ENCODE data around the gene ABHD4.
"Not testable (repeated sequence)": the region's sequence is repeated elsewhere in the genome, so short reads cannot be mapped to it uniquely, and the experiment has no call there.

Gene ABHD4

DNA sequence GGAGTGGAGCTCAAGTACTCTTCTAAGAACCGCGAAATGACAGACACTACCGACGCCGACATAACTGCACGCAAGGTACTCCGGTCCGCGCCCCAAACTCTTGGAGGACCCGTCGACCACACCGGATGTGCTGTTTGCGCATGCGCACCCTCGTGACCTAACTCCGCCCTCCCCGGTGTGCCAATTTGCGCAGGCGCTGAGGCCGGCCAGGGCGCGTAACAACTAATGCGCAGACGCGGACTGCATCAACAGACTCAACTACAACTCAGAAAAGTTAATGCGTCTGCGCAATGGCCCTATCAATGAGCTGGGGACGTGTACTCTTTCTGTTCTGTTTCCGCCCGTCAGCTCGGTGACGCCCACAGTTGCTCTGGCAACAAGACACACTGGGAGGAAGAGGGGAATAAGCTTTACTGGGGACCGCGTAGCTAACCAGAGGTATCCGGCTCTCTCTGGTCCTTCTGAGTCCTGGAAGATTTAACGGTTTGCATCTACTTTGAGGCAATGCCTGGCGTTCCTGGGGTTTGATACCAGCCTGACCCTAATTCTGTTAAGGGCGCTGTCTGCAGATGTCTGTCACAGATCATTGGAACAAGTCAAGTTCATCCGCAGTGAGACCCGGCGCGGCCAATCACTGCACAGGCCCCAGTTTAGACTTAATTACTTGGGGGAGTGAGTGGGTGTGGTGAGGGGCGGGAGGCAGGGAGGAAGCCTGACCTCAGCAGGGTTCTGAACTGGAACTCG, 8.8 kb upstream of the ABHD4 start, which contains the start of gene DAD1:
TSS of gene DAD1 (minus strand) at position 129 of the 744 bp plus-strand sequence. CDS start at position 62, 67 bp downstream.
- peak; percentile 99 for DNase-seq

DNA sequence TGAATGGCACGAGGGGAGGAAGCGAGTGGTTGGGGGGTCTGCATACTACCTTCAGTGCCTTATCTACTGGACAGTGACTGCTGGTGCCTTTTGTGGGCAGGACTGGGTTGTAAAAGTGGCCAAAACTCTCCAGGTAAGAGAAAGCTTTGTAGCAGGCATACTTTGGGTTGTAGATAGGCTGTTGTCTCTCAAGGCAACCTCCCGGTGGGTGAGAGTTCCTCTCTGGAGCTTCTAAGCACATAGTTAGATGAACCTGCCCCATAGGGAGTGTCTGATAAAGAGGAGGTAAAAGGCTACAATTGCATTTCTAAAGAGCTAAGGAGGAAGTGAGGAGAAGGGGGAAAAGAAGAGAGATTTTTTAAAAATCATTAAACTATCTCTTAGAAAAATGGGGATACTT, 4.9 kb upstream of the ABHD4 start:
- DNase-seq = no peak

DNA sequence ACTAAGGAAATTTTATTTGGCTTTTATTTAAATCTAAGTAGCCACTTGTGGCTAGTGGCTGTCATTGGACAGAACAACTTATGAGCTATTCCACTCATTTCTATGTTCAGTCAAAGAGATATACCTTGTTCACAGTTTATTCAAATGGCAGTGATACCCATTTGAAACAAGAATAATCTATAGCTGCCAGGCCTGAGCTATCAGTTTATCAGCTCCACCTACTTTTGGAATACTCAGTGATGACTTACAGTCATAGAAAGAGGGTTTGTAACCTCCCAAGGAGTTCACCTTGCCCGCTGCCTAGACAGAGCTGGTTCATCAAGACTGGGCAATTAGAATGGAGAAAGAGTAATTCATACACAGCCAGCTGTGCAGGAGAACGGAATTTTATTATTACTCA, 4.5 kb upstream of the ABHD4 start:
- no peak for DNase-seq

DNA sequence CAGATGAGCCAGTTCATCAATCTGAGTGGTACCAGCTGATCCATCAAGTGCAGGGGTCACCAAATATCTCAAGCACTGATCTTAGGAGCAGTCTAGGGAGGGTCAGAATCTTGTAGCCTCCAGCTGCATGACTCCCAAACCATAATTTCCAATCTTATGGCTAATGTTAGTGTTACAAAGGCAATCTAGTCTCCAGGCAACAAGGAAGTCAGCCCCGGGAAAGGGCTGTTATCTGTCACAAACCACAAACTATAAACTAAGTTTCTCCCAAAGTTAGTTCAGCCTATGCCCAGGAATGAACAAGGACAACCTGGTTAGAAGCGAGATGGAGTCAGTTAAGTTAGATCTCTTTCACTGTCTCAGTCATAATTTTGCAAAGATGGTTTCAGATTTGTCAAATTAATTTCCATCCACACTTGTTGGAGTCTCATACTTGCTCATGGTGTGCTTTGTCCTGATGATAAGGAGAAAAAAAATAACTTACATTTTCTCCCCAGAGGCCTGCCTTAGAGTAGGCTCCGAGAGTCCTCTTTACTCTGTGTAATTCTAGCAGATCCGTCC, 3.9 kb upstream of the ABHD4 start:
- DNase-seq = no peak

DNA sequence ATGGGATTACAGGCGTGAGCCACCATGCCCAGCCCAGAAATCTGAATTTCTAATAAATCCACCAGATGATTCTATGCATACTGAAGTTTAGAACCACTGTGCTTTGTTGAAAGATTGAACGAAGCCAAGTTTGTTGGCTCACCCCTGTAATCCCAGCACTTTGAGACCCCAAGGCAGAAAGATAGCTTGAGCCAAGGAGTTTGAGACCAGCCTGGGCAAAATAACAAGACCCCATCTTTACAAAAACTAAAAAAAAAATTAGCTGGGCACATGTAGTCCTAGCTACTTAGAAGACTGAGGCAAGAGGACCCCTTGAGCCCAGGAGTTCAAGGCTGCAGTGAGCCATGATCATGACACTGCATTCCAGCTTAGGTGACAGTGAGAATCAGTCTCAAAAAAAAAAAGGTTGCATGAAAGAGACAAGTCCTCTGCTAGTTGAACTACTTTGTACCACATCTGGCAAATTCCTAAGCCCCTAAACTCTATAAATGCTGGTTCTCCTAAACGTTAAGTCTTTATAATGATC, 1.7 kb upstream of the ABHD4 start:
- DNase-seq = no peak

DNA sequence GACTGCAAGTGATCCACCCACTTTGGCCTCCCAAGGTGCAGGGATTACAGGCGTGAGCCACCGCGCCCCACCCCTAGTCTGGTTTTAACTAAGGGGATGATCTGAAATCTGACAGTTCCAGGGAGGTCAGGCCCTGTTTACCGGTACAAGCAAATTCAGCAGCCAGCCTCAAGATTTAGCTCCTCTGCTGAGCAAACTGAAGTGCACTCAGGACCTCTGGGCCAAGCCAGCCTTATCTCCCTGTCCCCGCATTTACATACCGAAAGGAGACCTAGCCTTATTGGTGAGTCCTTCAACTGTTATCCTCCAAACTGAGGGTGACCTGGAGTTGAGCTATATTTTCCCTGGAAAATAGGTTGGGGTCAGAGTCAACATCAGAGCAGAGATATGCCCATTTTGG, 835 bp upstream of the ABHD4 start:
- no peak for DNase-seq

DNA sequence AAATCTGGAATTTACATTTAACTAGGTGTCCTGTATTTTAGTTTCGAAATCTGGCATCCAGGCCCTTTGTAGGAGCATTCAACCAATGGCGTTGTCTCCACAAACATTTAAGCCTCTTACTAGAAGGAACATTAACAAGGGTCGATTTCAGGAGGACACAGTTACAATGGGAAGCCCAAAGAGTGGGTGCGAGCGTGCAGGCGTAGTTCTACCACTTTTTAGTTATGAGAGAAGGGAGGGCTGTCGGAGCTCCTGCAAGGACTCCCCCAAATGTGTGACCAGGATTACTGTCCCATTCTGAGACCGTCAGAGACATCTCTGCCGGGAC, 365 bp upstream of the ABHD4 start:
- DNase-seq = no peak

DNA sequence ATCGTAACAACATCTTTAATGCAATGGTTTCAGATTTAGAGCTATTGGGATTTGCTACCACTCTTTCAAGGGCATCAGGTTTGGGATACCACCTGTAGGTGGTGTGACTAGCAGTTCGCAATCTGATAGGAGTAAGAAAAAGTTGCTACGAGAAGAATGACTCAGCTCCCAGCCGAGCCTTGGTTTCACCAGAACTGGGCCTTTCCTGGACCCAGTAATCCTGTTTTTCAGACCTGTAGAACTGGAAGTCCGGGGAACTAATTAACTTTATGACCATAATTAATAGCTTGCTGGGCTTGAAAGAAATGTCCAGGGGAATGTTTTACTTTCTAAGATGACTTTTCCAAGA, 770 bp downstream of the ABHD4 start:
- peak; percentile 40 to 45 for DNase-seq

DNA sequence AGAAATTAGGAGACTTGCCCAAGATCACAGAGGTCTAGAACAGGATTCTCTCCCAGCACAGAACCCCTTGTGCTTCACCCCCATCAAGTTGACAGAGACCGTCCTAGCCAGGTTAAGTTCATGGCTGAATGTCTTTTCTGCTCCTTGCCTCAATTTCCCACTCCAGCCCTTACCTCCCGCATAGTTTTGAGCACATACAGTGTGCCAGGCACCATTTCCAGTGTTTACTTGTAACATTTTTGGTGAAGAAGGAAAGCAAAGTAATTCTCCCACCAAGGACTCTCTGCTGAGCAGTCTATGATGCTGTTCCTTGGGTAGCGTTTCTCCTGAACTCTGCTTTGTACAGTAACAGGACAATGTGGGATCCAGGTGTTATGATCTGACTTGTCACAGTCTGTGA, 1.2 kb downstream of the ABHD4 start:
- DNase-seq = no peak

DNA sequence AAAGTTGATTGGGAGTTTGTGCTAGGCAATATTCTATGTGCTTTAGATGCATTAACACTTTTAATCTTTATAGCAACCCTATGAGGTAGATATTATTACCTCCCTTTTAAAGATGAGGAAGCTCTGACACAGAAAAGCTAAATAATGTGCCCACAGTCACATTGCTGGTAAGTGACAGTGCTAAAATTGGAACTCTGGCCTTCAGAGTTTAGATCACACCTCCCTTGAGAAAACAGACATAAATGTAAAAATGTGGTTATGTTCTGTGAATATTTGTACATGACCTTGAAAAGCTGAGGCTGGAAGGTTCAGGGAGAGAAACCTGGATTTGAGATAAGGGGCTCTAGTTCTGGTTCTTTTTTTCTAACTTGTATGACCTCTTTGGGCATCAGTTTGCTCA, 1.9 kb downstream of the ABHD4 start:
- no peak for DNase-seq

DNA sequence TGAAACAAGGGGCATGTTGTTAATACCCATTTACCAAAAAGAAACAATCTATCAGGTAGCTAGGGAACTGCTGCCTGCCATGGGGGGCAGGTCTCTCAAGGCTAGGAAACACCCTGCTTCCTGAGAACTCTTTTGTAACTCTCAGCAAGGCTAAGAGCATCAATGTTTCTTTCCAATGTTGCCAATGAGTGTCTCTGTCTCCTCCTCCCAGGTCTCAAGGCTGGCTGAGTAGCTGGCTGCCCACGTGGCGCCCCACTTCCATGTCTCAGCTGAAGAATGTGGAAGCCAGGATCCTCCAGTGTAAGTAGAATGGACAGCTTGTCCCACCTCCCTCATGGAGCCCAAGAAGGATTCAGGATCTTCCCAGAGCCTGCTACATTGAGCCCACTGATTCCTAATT, 3.4 kb downstream of the ABHD4 start:
- no peak for DNase-seq

DNA sequence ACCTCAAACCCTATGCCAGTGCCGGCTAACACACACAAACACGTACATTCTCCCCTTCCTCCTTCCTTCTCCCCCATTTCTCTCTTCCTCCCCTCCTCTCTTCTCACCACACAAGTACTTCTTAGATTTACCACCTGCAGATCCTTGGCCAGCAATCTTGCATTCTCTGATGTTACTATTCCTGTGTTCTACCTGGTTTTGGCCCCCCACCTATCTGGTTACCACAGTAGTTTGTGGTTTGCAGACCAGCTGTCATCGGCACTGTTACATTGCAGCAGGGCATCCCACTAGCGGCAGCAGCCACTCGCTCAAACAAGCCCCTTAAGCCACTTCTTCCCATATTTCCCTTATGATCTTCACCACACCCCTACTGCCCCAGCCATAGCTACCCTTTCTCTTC, 3.9 kb downstream of the ABHD4 start:
- DNase-seq = no peak

DNA sequence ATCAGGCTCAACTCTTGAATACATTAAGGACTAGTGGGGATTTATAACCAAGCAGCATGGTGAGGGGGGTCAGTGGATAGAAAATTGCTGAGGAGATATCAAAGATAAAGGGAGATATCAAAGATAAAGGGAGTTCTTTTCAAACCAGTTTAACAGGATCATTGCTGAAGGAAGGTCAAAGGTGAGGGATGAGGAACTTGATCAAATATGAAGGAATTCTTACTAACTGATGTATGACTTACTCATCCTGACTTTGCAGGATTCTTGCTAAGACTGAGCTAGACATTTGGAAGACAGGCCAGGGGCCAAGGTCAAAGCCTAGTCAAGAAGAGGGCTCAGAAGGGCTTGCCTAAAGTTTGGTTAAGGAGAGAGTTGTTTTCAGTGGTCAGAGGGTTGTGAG, 4.8 kb downstream of the ABHD4 start:
- no peak for DNase-seq

DNA sequence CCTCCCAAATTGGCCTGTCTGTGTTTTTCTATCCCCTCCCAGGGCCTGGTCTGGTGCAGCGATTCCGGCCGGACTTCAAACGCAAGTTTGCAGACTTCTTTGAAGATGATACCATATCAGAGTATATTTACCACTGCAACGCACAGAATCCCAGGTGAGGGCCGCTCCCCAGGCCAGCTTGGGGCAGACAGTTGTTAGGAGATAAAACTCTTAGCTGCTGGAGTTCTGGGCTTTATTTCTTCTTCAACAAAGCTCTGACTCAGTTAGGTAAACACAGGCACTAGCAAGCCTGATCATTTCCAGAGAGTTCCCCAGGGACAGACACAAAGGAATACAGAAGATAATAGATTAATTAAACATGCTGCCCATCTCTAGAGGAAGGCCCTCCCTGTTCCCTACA, 8.3 kb downstream of the ABHD4 start:
- no peak for DNase-seq

DNA sequence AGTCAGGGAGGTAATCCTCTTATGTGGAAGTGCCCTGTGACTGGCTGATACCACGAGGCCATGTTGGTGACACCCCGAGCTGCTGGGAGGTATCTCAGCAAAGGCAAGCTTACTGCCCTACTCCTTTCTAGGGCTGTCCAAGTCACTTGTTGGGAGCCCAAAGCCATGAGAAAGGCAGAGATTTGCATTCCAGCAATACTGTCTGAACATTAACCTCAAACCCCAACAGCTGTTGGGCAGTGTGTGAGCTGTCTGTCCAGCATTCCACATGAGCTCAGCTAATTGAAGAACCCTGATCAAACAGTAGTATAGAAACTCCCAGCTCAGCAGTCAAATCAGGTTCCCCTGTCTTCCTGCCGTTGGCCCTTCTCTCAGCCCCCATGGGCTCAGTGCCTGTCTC, 9.2 kb downstream of the ABHD4 start:
- no peak for DNase-seq

DNA sequence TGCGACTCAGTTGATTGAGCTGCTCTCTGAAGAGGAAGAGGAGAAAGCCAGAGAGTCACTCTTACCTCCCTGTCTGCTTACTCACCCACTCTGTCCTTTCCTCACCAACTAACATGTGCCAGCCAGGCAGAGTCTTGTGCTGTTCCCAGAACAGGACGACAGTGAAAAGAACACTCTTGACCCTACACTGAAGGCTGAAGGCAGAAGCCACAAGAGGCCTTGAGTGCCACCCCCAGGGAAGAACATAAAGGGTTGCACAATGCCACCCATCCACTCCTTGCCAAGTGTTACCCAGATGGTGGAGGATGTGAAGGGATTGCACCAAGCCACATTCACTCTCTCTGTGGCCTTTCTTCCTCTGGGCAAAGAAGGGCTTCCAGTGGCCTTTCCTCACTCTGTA, 12.8 kb downstream of the ABHD4 start:
- no peak for DNase-seq

DNA sequence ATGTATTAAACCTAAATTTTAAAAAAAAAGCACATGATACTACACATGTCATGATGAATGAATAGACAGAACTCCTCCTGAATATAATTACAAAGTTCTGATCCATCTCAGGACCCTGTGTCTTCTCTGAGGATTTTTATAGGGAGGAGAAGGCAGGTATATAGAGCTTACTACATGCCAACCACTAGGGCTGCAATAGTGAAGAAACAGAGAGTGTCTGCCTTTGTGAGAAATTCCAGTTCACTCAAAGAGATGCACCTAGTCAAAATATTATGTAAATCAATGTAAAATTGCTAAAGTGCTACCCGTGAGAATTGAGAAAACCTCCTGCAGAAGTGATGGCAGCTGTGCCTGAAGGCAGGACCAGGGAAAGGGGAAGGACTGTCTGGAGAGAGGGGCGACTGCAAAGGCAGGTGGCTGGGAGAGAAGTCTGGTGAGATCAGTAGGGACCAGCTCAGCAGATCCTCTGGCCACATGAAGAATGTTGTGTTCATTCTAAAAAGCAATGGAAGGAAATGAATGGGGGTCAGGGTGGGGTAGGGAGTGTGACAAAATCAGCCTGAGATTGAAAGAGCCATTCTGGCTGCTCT, 15.1 kb downstream of the ABHD4 start:
- no peak for DNase-seq

DNA sequence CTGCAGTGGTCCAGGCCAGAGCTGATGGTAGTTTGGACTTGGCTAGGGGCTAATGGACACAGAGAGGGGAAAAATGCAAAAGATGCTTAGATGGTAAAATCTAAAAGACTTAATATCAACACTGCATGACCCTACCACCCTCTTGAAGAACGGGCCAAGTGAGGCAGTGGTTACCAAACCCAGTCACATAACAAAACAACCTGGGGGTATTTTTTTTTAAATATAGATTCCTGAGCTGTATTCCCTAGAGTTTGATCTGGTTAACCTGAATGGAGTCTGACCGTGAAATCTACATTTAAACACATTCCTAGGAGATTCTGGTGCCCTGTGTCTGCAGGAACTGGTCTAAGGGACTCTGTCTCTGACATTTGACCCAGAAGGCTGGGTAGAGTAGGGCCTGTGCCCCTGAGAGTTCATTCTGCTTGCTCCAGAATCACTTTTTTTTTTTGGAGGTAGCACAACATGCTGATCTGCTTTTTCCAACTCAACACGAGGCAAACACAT, 15.7 kb downstream of the ABHD4 start:
- DNase-seq = no peak

DNA sequence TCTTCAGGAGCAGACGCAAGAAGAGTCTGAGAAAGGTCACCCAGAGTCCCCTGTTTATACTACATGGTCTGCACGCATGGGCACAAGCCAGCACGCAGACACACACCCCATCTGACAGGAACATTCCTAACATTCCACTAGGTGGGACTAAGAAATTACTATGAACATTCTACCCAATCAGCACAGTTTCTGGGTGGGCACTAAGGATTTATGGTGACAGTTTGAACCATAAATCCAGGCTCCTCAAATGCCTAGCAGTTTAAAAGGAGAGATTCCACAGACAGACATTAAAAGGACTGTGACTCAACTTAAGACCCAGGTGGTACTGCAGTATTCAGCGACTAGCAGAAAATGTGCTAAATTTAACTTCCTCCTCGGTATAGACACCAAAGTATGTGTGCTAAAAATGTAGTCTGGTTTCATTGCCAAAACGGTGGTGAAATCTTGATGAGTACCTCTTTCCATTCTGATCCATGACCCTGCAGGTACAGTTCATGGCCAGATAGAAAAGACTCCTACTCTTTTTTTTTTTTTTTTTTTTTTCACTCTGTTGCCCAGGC, 16.2 kb downstream of the ABHD4 start:
- no peak for DNase-seq

DNA sequence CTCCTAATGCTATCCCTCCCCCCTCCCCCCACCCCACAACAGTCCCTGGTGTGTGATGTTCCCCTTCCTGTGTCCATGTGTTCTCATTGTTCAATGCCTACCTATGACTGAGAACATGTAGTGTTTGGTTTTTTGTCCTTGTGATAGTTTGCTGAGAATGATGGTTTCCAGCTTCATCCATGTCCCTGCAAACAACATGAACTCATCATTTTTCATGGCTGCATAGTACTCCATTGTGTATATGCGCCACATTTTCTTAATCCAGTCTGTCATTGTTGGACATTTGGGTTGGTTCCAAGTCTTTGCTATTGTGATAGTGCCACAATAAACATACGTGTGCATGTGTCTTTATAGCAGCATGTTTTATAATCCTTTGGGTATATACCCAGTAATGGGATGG, 17.7 kb downstream of the ABHD4 start:
- DNase-seq = not testable (repeated sequence)

DNA sequence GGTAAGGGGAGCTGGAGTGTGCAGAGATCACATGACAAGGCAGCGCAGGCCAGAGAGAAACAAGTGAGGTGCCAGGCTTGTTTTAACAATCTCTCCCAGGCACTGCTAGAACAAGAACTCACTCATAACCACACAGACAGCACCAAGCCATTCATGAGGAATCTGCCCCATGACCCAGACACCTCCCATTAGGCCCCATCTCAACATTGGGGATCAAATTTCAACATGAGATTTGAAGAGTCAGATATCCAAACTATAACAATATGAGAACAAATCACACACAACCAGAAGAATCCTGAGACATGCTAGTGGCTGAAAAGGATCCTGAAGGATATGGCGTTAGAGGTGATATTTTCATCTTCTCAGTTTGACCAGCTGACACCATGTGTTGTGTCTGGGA, 24.2 kb downstream of the ABHD4 start:
- DNase-seq = no peak

DNA sequence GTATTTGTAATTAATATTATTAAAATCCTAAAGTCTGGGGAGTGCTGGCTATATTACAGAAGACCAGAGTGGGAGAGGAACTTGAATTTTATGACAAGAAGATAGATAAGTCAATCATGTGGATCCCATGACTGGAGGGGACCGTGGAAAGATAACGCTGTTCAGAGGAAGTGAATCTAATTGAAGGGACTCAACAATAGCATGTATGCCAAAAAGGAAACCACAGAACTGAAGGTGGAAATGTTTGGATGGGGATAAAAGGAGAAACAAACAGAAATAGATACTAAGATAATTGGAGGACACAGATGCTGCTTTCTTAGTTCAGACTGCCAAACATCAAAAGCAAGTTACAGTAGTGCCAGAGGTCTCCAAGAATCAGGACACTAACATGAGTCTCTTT, 24.9 kb downstream of the ABHD4 start:
- no peak for DNase-seq

DNA sequence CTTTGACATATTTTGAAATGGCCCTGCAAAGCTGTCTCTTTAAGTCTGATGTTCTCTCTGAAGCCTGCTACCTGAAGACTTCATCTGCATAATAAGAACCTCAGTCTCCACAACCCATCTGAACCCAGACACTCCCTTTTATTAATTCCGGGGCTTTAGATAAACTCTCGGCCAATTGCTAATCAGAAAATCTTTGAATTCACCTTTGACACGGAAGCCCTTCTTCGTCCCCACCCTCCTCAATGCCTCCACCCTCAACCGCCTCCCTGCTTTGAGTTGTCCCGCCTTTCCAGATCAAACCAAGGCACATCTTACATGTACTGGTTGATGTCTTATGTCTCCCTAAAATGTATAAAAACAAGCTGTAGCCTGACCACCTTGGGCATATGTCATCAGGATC, 28.5 kb downstream of the ABHD4 start:
- no peak for DNase-seq
